Measurements from ENCODE around the gene CLIP2.
"Not testable (repeated sequence)": the region's sequence is repeated elsewhere in the genome, so short reads cannot be mapped to it uniquely, and the experiment has no call there.

CLIP2 gene

GRCh38 chr7:74311305-74311744 lies 22.1 kb downstream of the CLIP2 start:
- no peak for DNase-seq (ENCODE audit: low read depth in 1 of 2, low spot score in 1 of 2)
- in situ Hi-C loops (cut with HindIII; ENCODE audit: low pct_unique_long_range_greater_than_20kb, low sequenced_read_pairs), result no loop called here
- no peak for TF ChIP-seq JUND (IDR thresholded peaks at IDR 0.05; ENCODE audit: low read depth)

- DNase-seq (ENCODE audit: low read depth in 1 of 2, low spot score in 1 of 2), result peak; percentile 83 to 84
- TF ChIP-seq JUND (IDR thresholded peaks at IDR 0.05; ENCODE audit: low read depth), result no peak
- in situ Hi-C loops (cut with HindIII; ENCODE audit: low pct_unique_long_range_greater_than_20kb, low sequenced_read_pairs), result no loop called here
Measured at GRCh38 chr7:74312418-74313028, 23.3 kb downstream of the CLIP2 start.

GRCh38 chr7:74315891-74316290 lies 26.7 kb downstream of the CLIP2 start:
- DNase-seq (ENCODE audit: low read depth in 1 of 2, low spot score in 1 of 2); in situ Hi-C loops (cut with HindIII; ENCODE audit: low pct_unique_long_range_greater_than_20kb, low sequenced_read_pairs): not testable (repeated sequence)

- TF ChIP-seq JUND (IDR thresholded peaks at IDR 0.05; ENCODE audit: low read depth), result no peak
- in situ Hi-C loops (cut with HindIII; ENCODE audit: low pct_unique_long_range_greater_than_20kb, low sequenced_read_pairs), result no loop called here
- no peak for DNase-seq (ENCODE audit: low read depth in 1 of 2, low spot score in 1 of 2)
Measured at GRCh38 chr7:74317146-74317782, 28.1 kb downstream of the CLIP2 start.

GRCh38 chr7:74318043-74318442 lies 28.8 kb downstream of the CLIP2 start:
- DNase-seq (ENCODE audit: low read depth in 1 of 2, low spot score in 1 of 2), result no peak
- in situ Hi-C loops (cut with HindIII; ENCODE audit: low pct_unique_long_range_greater_than_20kb, low sequenced_read_pairs), result no loop called here
- TF ChIP-seq JUND (IDR thresholded peaks at IDR 0.05; ENCODE audit: low read depth), result no peak

GRCh38 chr7:74320645-74321221 lies 31.5 kb downstream of the CLIP2 start:
- DNase-seq (ENCODE audit: low read depth in 1 of 2, low spot score in 1 of 2), result no peak
- no peak for TF ChIP-seq JUND (IDR thresholded peaks at IDR 0.05; ENCODE audit: low read depth)
- in situ Hi-C loops (cut with HindIII; ENCODE audit: low pct_unique_long_range_greater_than_20kb, low sequenced_read_pairs), result no loop called here

GRCh38 chr7:74322892-74323291 lies 33.7 kb downstream of the CLIP2 start:
- DNase-seq (ENCODE audit: low read depth in 1 of 2, low spot score in 1 of 2); in situ Hi-C loops (cut with HindIII; ENCODE audit: low pct_unique_long_range_greater_than_20kb, low sequenced_read_pairs): not testable (repeated sequence)

- in situ Hi-C loops (cut with HindIII; ENCODE audit: low pct_unique_long_range_greater_than_20kb, low sequenced_read_pairs), result no loop called here
- no peak for TF ChIP-seq JUND (IDR thresholded peaks at IDR 0.05; ENCODE audit: low read depth)
- no peak for DNase-seq (ENCODE audit: low read depth in 1 of 2, low spot score in 1 of 2)
Measured at GRCh38 chr7:74324531-74325209, 35.5 kb downstream of the CLIP2 start.

- no peak for DNase-seq (ENCODE audit: low read depth in 1 of 2, low spot score in 1 of 2)
- in situ Hi-C loops (cut with HindIII; ENCODE audit: low pct_unique_long_range_greater_than_20kb, low sequenced_read_pairs), result no loop called here
- no peak for TF ChIP-seq JUND (IDR thresholded peaks at IDR 0.05; ENCODE audit: low read depth)
Measured at GRCh38 chr7:74325210-74325565, 36.0 kb downstream of the CLIP2 start.

GRCh38 chr7:74329225-74329624 lies 40.0 kb downstream of the CLIP2 start:
- no peak for TF ChIP-seq JUND (IDR thresholded peaks at IDR 0.05; ENCODE audit: low read depth)
- DNase-seq (ENCODE audit: low read depth in 1 of 2, low spot score in 1 of 2), result no peak
- in situ Hi-C loops (cut with HindIII; ENCODE audit: low pct_unique_long_range_greater_than_20kb, low sequenced_read_pairs), result no loop called here

- in situ Hi-C loops (cut with HindIII; ENCODE audit: low pct_unique_long_range_greater_than_20kb, low sequenced_read_pairs), result no loop called here
- no peak for TF ChIP-seq JUND (IDR thresholded peaks at IDR 0.05; ENCODE audit: low read depth)
- no peak for DNase-seq (ENCODE audit: low read depth in 1 of 2, low spot score in 1 of 2)
Measured at GRCh38 chr7:74332373-74333176, 43.4 kb downstream of the CLIP2 start.

- no peak for TF ChIP-seq JUND (IDR thresholded peaks at IDR 0.05; ENCODE audit: low read depth)
- in situ Hi-C loops (cut with HindIII; ENCODE audit: low pct_unique_long_range_greater_than_20kb, low sequenced_read_pairs), result no loop called here
- no peak for DNase-seq (ENCODE audit: low read depth in 1 of 2, low spot score in 1 of 2)
Measured at GRCh38 chr7:74334030-74334429, 44.8 kb downstream of the CLIP2 start.
